Measurements from ENCODE around the gene RGS5. TPM values are rescaled to one million over a fixed set of nuclear protein-coding genes. Genes with fewer than 3 reads are reported as not detected.

RGS5 gene
- total RNA-seq, 2 experiments from 2014 or later, result 0.88 to 1.2 TPM

DNA sequence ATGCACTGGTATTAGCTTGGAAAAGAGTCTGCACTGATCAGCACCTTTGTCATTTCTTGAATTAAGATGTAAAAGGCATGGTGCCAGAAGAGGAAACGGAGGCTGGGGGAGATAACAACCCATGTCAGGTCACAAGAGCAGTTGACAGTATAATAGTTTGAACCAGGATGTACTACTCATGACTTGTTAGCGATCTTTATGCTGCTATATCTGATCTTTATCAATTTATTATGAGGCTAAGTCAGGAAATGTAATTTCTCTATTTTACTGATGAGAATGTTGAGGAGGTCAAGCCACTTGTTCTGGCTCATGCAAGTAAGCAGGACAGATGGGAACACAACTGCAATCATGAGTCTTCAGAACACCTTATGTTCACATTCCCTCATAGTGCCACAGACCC is 41.4 kb downstream of the RGS5 start:
- ChIA-PET CTCF (ENCODE audit: unreplicated experiment) (no interaction called here), POLR2A (no interaction called here)
- H3K79me2 ChIP-seq (ENCODE audit: insufficient read depth, low read depth, low read length), result no peaks in the 10 kb centered on the region
- no peaks in the 10 kb centered on the region for H3K9me2 ChIP-seq (ENCODE audit: insufficient read depth, low read length)
- H3K4me3 ChIP-seq (ENCODE audit: low read depth, low read length, poor library complexity, severe bottlenecking), result no peak overlapping the region
- H3K4me1 ChIP-seq (ENCODE audit: insufficient read depth, low read length, poor library complexity, severe bottlenecking), result no peaks in the 10 kb centered on the region
- H3K9me3 ChIP-seq (ENCODE audit: low read length), result no peaks in the 10 kb centered on the region
- no TSS peak for BruUV-seq (replicated peaks)
- H4K20me1 ChIP-seq (ENCODE audit: insufficient read depth, low read length), result no peaks in the 10 kb centered on the region
- DNase-seq (ENCODE audit: low spot score), result no peak
- no peaks in the 10 kb centered on the region for H3K36me3 ChIP-seq (ENCODE audit: insufficient read depth, low read length)
- H2AFZ ChIP-seq (ENCODE audit: low read length), result no peak overlapping the region
- no peak overlapping the region for H3K4me2 ChIP-seq (ENCODE audit: low read length)
- TF ChIP-seq EZH2phosphoT487 (IDR thresholded peaks at IDR 0.05; ENCODE audit: borderline replicate concordance, low read depth, low read length), result no peak
- TF ChIP-seq, protein P1, sequence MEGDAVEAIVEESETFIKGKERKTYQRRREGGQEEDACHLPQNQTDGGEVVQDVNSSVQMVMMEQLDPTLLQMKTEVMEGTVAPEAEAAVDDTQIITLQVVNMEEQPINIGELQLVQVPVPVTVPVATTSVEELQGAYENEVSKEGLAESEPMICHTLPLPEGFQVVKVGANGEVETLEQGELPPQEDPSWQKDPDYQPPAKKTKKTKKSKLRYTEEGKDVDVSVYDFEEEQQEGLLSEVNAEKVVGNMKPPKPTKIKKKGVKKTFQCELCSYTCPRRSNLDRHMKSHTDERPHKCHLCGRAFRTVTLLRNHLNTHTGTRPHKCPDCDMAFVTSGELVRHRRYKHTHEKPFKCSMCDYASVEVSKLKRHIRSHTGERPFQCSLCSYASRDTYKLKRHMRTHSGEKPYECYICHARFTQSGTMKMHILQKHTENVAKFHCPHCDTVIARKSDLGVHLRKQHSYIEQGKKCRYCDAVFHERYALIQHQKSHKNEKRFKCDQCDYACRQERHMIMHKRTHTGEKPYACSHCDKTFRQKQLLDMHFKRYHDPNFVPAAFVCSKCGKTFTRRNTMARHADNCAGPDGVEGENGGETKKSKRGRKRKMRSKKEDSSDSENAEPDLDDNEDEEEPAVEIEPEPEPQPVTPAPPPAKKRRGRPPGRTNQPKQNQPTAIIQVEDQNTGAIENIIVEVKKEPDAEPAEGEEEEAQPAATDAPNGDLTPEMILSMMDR (conservative IDR thresholded peaks at IDR 0.05; ENCODE audit: low read length), result no peak
- intact Hi-C loops (cut with micrococcal nuclease; ENCODE audit: unreplicated experiment), result no loop called here
- H3K27ac ChIP-seq (ENCODE audit: low read depth, low read length, poor library complexity, severe bottlenecking), result no peak overlapping the region

DNA sequence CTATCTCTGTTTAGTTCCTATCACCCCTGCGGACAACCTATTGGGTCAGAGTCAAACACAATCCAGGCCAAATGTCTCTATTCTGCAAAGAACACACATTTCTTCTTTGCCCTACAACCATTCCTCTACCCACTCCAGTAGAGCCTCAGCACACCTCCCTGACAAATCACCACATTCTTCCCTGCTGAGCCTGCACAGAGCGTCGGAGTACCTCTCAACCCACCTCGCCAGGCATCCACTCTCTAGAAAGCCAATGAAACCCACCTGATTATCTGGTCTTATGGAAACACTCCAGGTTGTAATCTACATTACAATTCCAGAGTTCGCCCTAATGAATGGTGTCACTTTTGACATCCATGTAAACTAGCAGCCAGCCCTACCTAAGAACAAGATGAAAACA is 47.1 kb downstream of the RGS5 start:
- Histone ChIP-seq H3K4me2 (ENCODE audit: low read length) (no peak overlapping the region), H4K20me1 (ENCODE audit: insufficient read depth, low read length) (no peaks in the 10 kb centered on the region), H3K79me2 (ENCODE audit: insufficient read depth, low read depth, low read length) (no peaks in the 10 kb centered on the region), H3K9me2 (ENCODE audit: insufficient read depth, low read length) (no peaks in the 10 kb centered on the region), H3K9me3 (ENCODE audit: low read length) (no peaks in the 10 kb centered on the region), H3K4me1 (ENCODE audit: insufficient read depth, low read length, poor library complexity, severe bottlenecking) (no peaks in the 10 kb centered on the region), H2AFZ (ENCODE audit: low read length) (no peak overlapping the region), H3K4me3 (ENCODE audit: low read depth, low read length, poor library complexity, severe bottlenecking) (no peak overlapping the region), H3K36me3 (ENCODE audit: insufficient read depth, low read length) (no peaks in the 10 kb centered on the region), H3K27ac (ENCODE audit: low read depth, low read length, poor library complexity, severe bottlenecking) (no peak overlapping the region)
- ChIA-PET CTCF (ENCODE audit: unreplicated experiment) (no interaction called here), POLR2A (no interaction called here)
- TF ChIP-seq EZH2phosphoT487 (IDR thresholded peaks at IDR 0.05; ENCODE audit: borderline replicate concordance, low read depth, low read length), result no peak
- TF ChIP-seq, protein P1 (conservative IDR thresholded peaks at IDR 0.05; ENCODE audit: low read length), result no peak
- BruUV-seq (replicated peaks), result no TSS peak
- intact Hi-C loops (cut with micrococcal nuclease; ENCODE audit: unreplicated experiment), result no loop called here
- no peak for DNase-seq (ENCODE audit: low spot score)

DNA sequence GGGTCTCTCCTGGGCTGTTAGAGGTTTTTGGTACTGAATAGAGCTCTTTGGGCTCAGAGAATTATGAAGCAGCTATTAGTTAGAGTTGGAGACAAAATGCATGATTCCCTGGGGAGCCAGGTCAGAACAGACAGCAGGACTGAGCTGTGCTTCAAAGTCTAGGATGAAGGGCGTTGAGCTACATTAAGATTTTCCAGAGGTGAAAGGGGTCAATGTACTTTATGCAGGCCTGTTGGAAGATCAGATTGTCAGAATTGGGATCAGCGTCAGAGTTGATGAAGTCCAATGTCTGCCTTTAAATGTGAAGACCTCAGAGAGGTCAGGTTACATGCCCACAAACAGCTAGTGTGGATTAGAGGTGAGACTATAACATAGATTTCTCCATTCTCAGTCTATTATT is 53.8 kb downstream of the RGS5 start:
- TF ChIP-seq EZH2phosphoT487 (IDR thresholded peaks at IDR 0.05; ENCODE audit: borderline replicate concordance, low read depth, low read length), result no peak
- TF ChIP-seq, protein P1 (conservative IDR thresholded peaks at IDR 0.05; ENCODE audit: low read length), result no peak
- CTCF ChIA-PET (ENCODE audit: unreplicated experiment), result no interaction called here

More for the DNA sequence above, 53.8 kb downstream of the RGS5 start:
- no peak overlapping the region for H3K27ac ChIP-seq (ENCODE audit: low read depth, low read length, poor library complexity, severe bottlenecking)
- H3K4me2 ChIP-seq (ENCODE audit: low read length), result no peak overlapping the region
- no peaks in the 10 kb centered on the region for H4K20me1 ChIP-seq (ENCODE audit: insufficient read depth, low read length)
- no peaks in the 10 kb centered on the region for H3K36me3 ChIP-seq (ENCODE audit: insufficient read depth, low read length)
- H2AFZ ChIP-seq (ENCODE audit: low read length), result no peak overlapping the region
- no peak for DNase-seq (ENCODE audit: low spot score)
- H3K79me2 ChIP-seq (ENCODE audit: insufficient read depth, low read depth, low read length), result no peaks in the 10 kb centered on the region
- H3K9me3 ChIP-seq (ENCODE audit: low read length), result no peaks in the 10 kb centered on the region
- H3K4me1 ChIP-seq (ENCODE audit: insufficient read depth, low read length, poor library complexity, severe bottlenecking), result no peaks in the 10 kb centered on the region
- BruUV-seq (replicated peaks), result no TSS peak
- no peaks in the 10 kb centered on the region for H3K9me2 ChIP-seq (ENCODE audit: insufficient read depth, low read length)
- intact Hi-C loops (cut with micrococcal nuclease; ENCODE audit: unreplicated experiment), result no loop called here
- no peak overlapping the region for H3K4me3 ChIP-seq (ENCODE audit: low read depth, low read length, poor library complexity, severe bottlenecking)
- POLR2A ChIA-PET, result no interaction called here

All from OCI-LY7 (cell line).